NK-92 (cell line): Measurements from ENCODE around the gene ZDHHC5.
"Not testable (repeated sequence)": the region's sequence is repeated elsewhere in the genome, so short reads cannot be mapped to it uniquely, and the experiment has no call there.

Source experiments
- DNase-seq: peaks from one replicate; lab custom pipeline; 2025; ENCODE audit not compliant: unreplicated experiment; lab: John Stamatoyannopoulos, UW

ZDHHC5 gene

GRCh38 chr11:57643802-57644201 lies 24.1 kb upstream of the ZDHHC5 start:
- no peak for DNase-seq

DNA sequence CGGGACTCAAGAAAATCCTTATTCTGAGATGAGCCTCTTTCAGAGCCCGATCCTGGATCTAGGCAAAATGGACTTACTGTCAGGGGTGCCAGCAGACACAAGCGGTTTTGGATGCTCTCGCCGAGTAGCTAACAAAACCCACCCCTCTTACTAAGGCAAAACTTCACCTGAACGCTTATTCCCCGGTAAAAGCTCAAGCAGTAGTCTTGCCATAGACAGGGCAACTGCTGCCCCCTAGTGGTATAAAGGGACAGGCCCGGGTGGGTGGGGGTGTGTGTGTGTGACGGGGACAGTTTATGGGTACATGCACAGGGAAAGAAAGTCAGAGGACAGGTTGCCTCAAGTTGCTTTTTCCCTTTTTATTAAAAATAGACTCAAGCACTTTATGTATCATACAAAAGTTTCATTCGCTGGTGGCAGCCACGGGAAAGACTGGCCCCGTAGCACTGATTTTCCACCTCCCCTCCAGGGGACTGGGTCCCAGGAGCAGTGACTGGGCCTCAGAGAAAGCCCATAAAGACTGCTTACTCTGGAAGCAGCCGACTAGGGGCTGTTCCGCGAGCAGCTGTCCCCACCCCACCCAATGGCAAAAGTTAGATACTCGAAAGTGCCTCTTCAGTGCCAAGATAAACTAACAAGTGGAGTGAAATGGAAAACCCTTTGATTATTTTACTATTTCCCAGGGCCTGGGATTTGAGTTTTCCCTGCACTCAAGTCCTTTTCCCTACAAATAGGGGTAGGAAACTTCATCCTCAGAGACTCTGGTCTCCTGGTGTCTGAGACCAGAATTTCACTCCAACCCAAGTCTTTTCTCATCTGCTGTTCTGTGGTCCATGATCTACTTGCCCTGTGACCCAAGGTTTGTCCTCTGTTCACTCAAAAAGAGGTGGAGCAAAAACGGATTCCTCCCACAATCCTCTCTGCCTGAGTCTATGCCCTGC lies 22.9 kb upstream of the ZDHHC5 start:
- DNase-seq, result no peak

DNA sequence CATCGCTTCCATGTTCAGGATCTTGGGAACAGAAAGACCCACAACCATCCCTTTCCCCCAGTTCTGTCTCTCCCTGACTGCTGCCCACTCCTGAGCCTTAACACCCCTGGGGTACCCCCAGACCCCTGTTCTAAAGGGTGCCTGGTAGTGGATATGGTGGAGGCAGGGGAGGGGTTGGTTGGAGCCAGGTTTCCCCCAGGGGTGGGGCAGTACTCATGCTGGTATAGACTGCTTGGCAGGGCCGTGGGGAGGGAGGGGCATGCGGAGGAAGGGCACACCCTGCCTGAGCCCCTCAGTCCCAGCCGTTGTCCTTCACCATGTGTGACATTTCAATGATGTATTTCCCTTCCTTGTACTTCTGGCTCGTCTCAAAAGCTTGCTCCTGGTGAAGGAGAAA lies 22.2 kb upstream of the ZDHHC5 start:
- no peak for DNase-seq

GRCh38 chr11:57646194-57646798 lies 21.6 kb upstream of the ZDHHC5 start:
- no peak for DNase-seq

DNA sequence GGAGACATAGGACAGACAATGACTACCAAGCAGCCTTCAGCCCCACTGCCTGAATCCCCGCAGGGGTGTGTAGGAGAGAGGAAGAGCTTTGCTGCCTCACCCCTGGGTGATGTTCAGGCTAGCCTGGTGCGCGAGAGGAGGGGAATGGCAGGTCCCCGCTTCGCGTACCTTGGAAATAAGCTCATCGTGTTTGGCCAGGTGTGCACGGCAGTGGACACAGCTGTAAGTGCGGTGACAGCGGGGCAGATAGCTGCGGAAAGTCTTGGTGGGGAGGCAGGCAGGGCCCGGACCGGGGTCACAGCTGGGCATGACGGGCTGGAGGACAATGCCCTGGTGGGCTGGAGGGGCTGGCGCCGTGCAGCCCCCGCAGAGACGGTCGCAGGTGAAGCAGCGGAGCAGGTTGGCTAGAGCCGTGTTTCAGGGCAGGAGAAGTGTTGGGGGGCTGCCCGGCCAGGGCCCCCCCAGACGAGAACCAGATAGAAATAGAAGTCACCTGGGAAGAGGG lies 21.1 kb upstream of the ZDHHC5 start:
- DNase-seq, result no peak

- DNase-seq, result no peak
Measured at GRCh38 chr11:57647372-57647771, 20.5 kb upstream of the ZDHHC5 start.

DNA sequence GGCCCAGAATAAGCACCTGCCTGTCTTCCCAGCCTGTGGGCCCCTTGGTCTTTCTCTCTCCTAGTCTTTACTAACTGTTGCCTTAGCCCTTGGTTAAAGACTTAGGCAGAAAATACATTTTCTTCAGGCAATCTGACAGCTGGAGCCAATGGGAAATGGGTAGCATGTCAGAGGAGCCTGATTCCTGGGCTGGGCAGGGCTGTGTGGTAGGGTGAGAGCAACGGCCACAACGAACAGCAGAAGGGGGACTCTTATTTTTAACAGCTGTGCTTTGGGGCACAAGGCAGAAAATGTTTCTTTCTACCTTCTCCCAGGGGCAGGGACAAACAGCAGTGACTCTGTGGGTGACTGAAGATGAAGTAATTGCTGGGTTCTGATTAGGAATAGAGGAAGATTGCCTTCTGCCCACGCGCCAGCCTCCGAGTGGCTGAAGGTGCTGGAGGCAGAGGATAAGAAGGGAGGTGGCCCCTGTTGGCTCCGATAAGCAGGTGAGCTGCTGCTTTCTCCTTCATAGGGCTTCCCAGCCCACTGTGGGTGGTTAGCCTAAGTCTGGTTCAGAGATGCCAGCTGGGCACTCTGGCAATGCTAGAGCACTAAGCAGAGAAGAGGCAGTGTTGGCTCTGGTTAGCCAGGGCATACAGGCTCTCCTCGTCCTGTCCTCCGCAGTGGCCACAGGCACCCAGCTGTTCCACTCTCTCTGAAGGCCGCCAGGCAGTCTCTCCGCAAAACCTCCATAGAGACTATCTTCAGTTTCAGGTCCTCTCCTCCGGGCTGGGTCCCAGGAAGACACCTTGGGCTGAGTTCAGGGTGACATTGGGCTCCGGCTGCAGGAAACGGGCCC lies 19.7 kb upstream of the ZDHHC5 start:
- no peak for DNase-seq

- no peak for DNase-seq
Measured at GRCh38 chr11:57648801-57649735, 18.8 kb upstream of the ZDHHC5 start.

GRCh38 chr11:57649826-57650738 lies 17.8 kb upstream of the ZDHHC5 start, which contains the start of gene YPEL4:
TSS of gene YPEL4 (minus strand) at chr11:57649912. CDS start at chr11:57647107, 2,805 bp downstream.
- peak; percentile 15 for DNase-seq

- no peak for DNase-seq
Measured at GRCh38 chr11:57650739-57651090, 17.2 kb upstream of the ZDHHC5 start.

- DNase-seq, result no peak
Measured at GRCh38 chr11:57651408-57651807, 16.5 kb upstream of the ZDHHC5 start.

DNA sequence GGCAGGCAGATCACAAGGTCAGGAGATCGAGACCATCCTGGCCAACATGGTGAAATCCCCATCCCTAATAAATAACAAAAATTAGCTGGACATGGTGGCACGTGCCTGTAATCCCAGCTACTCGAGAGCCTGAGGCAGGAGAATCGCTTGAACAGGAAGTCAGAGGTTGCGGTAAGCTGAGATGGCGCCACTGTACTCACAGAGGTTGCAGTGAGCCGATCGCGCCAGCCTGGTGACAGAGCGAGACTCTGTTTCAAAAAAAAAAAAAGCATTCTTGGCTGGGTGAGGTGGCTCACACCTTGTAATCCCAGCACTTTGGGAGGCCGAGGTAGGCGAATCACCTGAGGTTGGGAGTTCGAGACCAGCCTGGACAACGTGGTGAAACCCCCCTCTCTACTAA lies 15.7 kb upstream of the ZDHHC5 start:
- not testable (repeated sequence) for DNase-seq

DNA sequence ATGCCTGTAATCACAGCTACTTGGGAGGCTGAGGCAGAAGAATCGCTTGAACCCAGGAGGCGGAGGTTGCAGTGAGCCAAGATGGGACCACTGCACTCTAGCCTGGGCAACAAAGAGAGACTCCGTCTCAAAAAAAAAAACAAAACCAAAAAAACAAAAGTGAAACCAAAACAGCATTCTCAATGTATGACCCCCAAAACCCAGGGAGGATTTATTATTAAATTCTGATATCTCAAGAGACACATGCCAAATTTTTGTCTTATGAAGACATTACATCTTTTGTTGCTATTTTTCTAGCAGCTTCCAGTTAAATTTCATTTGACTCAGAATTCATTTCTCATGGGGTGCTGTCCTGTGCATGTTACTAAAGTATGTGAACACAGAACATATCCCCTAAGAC lies 15.3 kb upstream of the ZDHHC5 start:
- DNase-seq, result no peak

DNA sequence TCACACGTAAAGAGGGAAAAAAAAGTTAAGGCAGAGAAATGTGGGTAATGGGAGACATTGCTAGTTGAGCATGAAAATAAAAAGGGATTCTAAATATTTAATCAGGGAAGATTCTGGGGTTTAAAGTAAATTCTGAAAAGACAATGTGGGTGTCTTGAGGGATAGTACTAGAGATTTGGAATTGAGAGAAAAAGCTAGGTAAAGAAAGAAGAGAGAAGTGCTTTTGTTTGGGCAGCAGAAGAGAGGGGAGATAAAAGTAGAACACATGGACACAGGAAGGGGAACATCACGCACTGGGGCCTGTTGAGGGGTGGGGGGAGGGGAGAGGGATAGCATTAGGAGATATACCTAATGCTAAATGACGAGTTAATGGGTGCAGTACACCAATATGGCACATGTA lies 14.8 kb upstream of the ZDHHC5 start:
- DNase-seq, result no peak

- DNase-seq, result no peak
Measured at GRCh38 chr11:57656885-57657193, 11.1 kb upstream of the ZDHHC5 start.

DNA sequence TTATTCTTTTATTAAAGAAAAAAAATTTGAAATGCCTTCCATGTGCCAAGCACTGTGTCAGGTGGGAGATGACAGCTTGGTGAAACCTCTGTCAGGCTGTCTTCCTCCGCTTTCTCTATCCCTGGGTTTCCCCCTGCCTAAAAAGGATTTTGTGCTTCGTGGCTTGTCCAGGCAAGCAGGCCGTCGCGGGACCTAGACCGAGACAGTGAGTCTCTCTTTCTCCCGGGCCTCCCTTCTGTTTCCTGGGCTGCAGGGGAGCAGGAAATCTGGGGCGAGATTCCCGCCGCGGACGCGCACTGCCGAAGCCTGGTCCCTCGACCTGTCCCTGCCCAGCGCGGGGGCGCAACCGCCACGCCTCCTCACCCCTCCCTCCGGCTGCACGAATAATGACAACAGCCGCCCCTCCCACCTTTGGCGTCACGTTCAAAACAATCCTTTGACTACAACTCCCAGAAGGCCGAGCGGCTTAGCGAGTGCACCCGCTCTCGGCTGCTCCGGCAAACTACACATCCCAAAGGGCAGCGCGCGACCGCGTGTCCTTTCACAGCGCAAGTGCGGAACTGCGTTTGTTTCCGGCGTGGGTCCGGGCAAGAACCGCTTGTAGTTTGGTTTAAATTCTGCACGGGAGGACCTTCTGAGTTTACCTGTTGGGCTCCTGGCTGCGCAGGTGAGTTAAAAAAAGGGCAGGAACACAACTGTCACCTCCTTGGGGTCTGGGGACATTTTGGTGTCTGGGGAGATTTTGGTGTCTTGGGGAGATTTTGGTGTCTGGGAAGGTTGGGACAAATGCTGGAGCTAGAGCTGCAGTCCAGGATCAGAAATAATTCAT lies 10.5 kb upstream of the ZDHHC5 start, which contains the start of gene CLP1:
TSS of gene CLP1 (plus strand) at position 569 of the 829 bp plus-strand sequence. CDS start 1,715 bp downstream, outside the sequence.
- DNase-seq, result peak; percentile 93

DNA sequence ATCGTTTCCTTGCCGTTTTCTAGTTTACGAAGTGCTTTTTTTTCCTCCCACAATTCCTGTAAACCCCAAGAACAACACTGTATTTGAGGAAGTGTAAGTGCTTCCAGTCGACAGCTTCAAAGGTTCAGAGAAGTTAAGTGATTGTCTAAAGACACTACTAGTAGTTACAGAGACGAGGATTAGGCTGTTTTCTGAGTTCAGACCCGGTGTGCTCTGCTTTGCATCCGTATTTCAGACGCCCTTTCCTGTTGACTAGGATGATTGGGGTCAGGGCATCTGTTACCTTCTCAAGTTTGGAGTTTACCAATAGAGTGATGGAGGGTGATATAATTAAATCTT lies 9.9 kb upstream of the ZDHHC5 start:
- no peak for DNase-seq

DNA sequence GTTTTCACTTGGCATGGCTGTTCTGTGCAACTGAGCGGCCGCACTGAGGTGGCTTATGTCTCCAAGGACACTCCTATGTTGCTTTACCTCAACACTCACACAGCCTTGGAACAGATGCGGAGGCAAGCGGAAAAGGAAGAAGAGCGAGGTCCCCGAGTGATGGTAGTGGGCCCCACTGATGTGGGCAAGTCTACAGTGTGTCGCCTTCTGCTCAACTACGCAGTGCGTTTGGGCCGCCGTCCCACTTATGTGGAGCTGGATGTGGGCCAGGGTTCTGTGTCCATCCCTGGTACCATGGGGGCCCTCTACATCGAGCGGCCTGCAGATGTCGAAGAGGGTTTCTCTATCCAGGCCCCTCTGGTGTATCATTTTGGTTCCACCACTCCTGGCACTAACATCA lies 8.2 kb upstream of the ZDHHC5 start:
- DNase-seq, result no peak

DNA sequence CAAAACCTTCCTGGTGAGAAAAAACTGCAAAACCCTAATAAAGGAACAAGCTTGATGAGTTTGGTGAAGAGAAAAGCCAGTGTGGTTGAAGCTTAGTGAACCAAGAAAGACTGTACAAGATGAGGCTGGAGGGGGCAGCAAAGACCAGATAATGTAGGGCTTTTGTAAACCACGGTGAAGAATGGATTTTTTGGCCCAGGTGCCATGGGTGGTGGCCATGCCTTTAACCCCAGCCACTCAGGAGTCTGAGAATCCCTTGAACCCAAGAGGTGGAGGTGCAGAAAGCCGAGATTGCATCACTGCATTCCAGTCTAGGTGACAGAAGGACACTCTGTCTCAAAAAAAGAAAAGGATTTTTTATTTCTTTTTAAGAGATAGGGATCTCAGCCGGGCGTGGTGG lies 5.0 kb upstream of the ZDHHC5 start:
- DNase-seq, result no peak
